Fibroblast of skin of left quadriceps (primary cell): ENCODE measurements around the gene HUNK.
A peak's percentile ranks its signal among the peaks of the same experiment; 100 is the strongest.
"Not testable (repeated sequence)": the region's sequence is repeated elsewhere in the genome, so short reads cannot be mapped to it uniquely, and the experiment has no call there.

Experiments
- DNase-seq, 2 experiments: peaks; one replicate each; pipeline ENCODE4 v3.0.0-alpha.2; 2013; ENCODE audit warnings: low read depth in 2 of 2

Gene HUNK

GRCh38 chr21:31993826-31994825, 121.3 kb downstream of the HUNK start:
- DNase-seq: no peak

- DNase-seq: no peak
These were observed 124.4 kb downstream of the HUNK start for GRCh38 chr21:31997191-31997590.

GRCh38 chr21:31999810-32000468, 127.1 kb downstream of the HUNK start:
- DNase-seq: no peak

GRCh38 chr21:32001390-32001789, 128.6 kb downstream of the HUNK start:
- DNase-seq: no peak

GRCh38 chr21:32003411-32003810, 130.6 kb downstream of the HUNK start:
- DNase-seq: peak in 1 of 2 experiments; percentile 8

- DNase-seq: peak in 1 of 2 experiments; percentile 11
These were observed 131.5 kb downstream of the HUNK start for GRCh38 chr21:32004291-32004690.

- DNase-seq: peak; percentile 82 to 83
These were observed 134.6 kb downstream of the HUNK start for GRCh38 chr21:32007456-32007855.

- DNase-seq: no peak
These were observed 135.9 kb downstream of the HUNK start for GRCh38 chr21:32008714-32009113.

GRCh38 chr21:32009263-32009662, 136.4 kb downstream of the HUNK start:
- DNase-seq: no peak

GRCh38 chr21:32015461-32016139, 142.8 kb downstream of the HUNK start:
- DNase-seq: no peak

- DNase-seq: no peak
These were observed 145.6 kb downstream of the HUNK start for GRCh38 chr21:32018381-32018780.

GRCh38 chr21:32020564-32020963, 147.7 kb downstream of the HUNK start:
- no peak for DNase-seq

GRCh38 chr21:32021319-32021994, 148.6 kb downstream of the HUNK start:
- DNase-seq: no peak

- DNase-seq: no peak
These were observed 149.3 kb downstream of the HUNK start for GRCh38 chr21:32022146-32022545.

- DNase-seq: no peak
These were observed 157.4 kb downstream of the HUNK start for GRCh38 chr21:32030146-32030652.

GRCh38 chr21:32034850-32035249, 162.0 kb downstream of the HUNK start:
- DNase-seq: no peak

- DNase-seq: no peak
These were observed 162.8 kb downstream of the HUNK start for GRCh38 chr21:32035617-32036016.

GRCh38 chr21:32036756-32037155, 163.9 kb downstream of the HUNK start:
- no peak for DNase-seq

- DNase-seq: not testable (repeated sequence)
These were observed 165.9 kb downstream of the HUNK start for GRCh38 chr21:32038751-32039150.

- DNase-seq: no peak
These were observed 170.6 kb downstream of the HUNK start for GRCh38 chr21:32043458-32043857.
